ENCODE measurements around the gene EXOC4. TPM values are rescaled to one million over a fixed set of nuclear protein-coding genes. Genes with fewer than 3 reads are reported as not detected.

The EXOC4 gene
- total RNA-seq, 4 donors from 2014 or later, result 30.7 to 62.4 (median 40.4) TPM

GRCh38 chr7:134016223-134016941, 763.5 kb downstream of the EXOC4 start:
- Histone ChIP-seq H3K27ac (no peak overlapping the region), H3K4me1 (peaks cover 0 to 5% (median 0%) of the 10 kb centered on the region in 3 donors), H3K9me3 (no peaks in the 10 kb centered on the region), H3K36me3 (no peaks in the 10 kb centered on the region), H3K4me3 (no peak overlapping the region), H3K27me3 (no peaks in the 10 kb centered on the region)
- WGBS, 2 donors, result 57 to 65% methylated on average over 4 of the region's 4 CpGs
- peak; percentile 12 to 54 (median 40) for TF ChIP-seq CTCF (IDR thresholded peaks at IDR 0.05)
- TF ChIP-seq POLR2A (IDR thresholded peaks at IDR 0.05), result no peak
- DNase-seq, result no peak
- intact Hi-C loops (cut with DNase I), result no loop called here

- no peak for TF ChIP-seq CTCF (IDR thresholded peaks at IDR 0.05)
- TF ChIP-seq POLR2A (IDR thresholded peaks at IDR 0.05), result no peak
- Histone ChIP-seq H3K27me3 (no peaks in the 10 kb centered on the region), H3K4me3 (no peak overlapping the region), H3K4me1 (peaks cover 0 to 7% (median under 1%) of the 10 kb centered on the region in 3 donors), H3K36me3 (no peaks in the 10 kb centered on the region), H3K27ac (no peak overlapping the region), H3K9me3 (no peaks in the 10 kb centered on the region)
- 79 to 80% methylated on average over 3 of the region's 3 CpGs for WGBS, 2 donors
- DNase-seq, result no peak
- intact Hi-C loops (cut with DNase I), result no loop called here
Observed at GRCh38 chr7:134016942-134017303, 764.0 kb downstream of the EXOC4 start.

GRCh38 chr7:134018306-134018705, 765.4 kb downstream of the EXOC4 start:
- WGBS, 2 donors, result 91 to 92% methylated on average over 3 of the region's 3 CpGs
- TF ChIP-seq POLR2A (IDR thresholded peaks at IDR 0.05) (no peak), CTCF (IDR thresholded peaks at IDR 0.05) (no peak)

GRCh38 chr7:134019251-134019650, 766.4 kb downstream of the EXOC4 start:
- WGBS, 2 donors, result 48 to 68% methylated on average over 2 of the region's 2 CpGs
- Histone ChIP-seq H3K36me3 (no peaks in the 10 kb centered on the region), H3K27ac (no peak overlapping the region), H3K4me1 (peaks cover 0 to 18% (median 5%) of the 10 kb centered on the region in 3 donors), H3K4me3 (no peak overlapping the region), H3K27me3 (no peaks in the 10 kb centered on the region), H3K9me3 (no peaks in the 10 kb centered on the region)
- intact Hi-C loops (cut with DNase I), result no loop called here
- TF ChIP-seq POLR2A (IDR thresholded peaks at IDR 0.05), result no peak
- TF ChIP-seq CTCF (IDR thresholded peaks at IDR 0.05), result no peak
- no peak for DNase-seq

More at GRCh38 chr7:134018306-134018705, 765.4 kb downstream of the EXOC4 start:
- Histone ChIP-seq H3K27ac (no peak overlapping the region), H3K9me3 (no peaks in the 10 kb centered on the region), H3K4me1 (peaks cover 0 to 18% (median 5%) of the 10 kb centered on the region in 3 donors), H3K27me3 (no peaks in the 10 kb centered on the region), H3K4me3 (no peak overlapping the region), H3K36me3 (no peaks in the 10 kb centered on the region)
- no peak for DNase-seq
- intact Hi-C loops (cut with DNase I), result no loop called here

- WGBS, 2 donors, result 80 to 92% methylated on average over 1 of the region's 1 CpG
- intact Hi-C loops (cut with DNase I), result no loop called here
- Histone ChIP-seq H3K27me3 (no peaks in the 10 kb centered on the region), H3K36me3 (no peaks in the 10 kb centered on the region), H3K9me3 (no peaks in the 10 kb centered on the region), H3K27ac (no peak overlapping the region), H3K4me3 (no peak overlapping the region), H3K4me1 (peaks cover 0 to 26% (median 5%) of the 10 kb centered on the region in 3 donors)
- DNase-seq, result no peak
- no peak for TF ChIP-seq POLR2A (IDR thresholded peaks at IDR 0.05)
- no peak for TF ChIP-seq CTCF (IDR thresholded peaks at IDR 0.05)
Observed at GRCh38 chr7:134021836-134022235, 769.0 kb downstream of the EXOC4 start.
